Measurements from ENCODE around the gene UBE2E1.

UBE2E1 gene

DNA sequence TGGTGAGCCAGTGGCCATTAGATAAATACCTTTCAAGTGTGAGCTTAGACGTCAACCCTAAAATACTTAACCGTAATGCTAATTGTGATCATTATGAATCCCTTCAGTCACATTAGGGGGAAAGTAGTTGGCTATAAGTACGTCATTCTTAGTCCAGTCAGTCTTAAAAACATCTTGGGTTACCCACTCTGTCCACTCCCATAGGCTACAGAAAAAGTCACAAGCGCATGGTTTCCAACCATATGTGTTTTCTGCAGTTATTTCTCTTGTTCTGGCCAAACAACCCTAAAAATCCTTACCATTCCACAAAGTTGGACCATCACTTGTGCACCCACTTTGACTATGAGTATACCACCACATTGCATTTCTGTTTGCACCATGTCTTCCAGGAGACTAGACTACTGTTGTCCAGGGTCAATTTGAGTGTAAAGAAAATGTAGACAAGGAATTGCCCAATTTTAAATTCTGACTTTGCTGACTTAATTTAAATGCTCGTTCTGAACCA is 114.4 kb downstream of the UBE2E1 start:
- no peak for DNase-seq

- peak in 1 of 2 experiments; percentile 15 for DNase-seq
Observed at GRCh38 chr3:23921052-23921511, 115.3 kb downstream of the UBE2E1 start.

DNA sequence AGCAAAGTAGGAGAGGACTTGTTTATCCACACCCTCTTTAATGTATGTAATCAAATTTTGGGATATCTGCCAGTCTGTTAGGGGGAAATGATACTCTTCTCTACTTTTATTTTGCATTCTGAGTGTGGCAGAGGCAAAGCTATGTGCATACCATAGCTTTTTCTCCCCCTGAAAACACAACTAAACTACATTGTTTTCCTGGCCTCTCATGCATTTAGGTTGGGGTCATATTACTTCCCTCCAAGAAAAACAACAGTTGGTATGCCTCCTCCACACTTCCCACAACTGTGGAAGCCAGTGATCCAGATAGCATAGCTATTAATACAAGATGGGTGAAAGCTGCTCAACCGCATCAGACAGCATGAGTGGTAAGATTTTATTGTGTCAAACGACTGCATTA is 118.0 kb downstream of the UBE2E1 start:
- peak; percentile 36 to 73 for DNase-seq

DNA sequence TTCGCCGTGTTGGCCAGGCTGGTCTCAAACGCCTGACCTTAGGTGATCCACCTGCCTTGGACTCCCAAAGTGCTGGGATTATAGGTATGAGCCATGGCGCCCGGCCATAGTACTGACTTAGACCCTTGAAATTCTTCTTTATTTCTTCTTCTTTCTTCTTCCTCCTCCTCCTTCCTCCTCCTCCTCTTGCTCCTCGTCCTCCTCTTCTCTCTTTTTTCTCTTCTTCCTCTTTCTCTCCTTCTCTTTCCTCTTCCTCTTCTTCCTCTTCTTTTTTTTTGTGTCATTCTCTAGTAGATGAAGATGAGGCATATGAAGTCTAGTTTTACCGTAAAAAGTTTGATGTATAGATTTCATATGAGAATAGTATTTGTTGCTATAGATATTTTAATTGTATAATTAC is 120.5 kb downstream of the UBE2E1 start:
- no peak for DNase-seq

DNA sequence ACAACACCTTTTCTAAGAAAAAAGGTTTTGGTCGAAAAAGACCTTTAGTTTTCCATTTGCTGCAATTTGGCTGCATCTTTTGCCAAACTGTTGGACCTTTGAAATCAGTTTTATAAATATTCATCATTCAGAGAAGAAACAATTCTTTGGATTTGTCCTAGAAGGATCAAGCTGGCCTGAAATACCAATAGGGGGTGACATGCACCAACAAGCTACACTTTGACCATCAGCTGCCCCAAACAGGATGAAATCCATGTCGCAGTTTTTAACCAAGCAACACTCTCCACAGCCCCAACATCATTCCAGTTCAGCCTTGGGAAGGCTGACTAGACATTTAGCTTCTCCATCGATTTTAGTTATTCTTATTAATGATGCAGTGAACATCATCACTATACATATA is 121.0 kb downstream of the UBE2E1 start:
- no peak for DNase-seq

- DNase-seq, result no peak
Observed at GRCh38 chr3:23928524-23928923, 122.8 kb downstream of the UBE2E1 start.

DNA sequence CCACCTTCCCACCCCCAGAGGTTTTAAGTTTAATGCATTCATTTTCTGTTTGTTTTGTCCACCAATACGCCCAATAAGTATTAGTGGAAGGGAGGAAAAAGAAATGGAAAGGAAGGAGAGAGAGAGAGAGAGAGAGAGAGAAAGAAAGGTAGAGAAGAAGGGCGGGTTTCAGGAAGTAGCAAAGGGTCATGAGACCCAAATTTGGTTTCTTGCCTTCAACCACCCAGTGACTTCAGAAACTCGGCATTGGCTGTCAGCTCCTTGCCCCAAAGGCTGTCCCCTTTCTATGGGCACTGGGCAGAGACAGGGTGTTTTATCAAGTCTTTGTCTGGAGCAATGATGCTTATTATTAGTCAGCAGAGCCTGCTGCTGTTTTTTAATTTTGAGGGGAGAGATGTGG is 125.8 kb downstream of the UBE2E1 start:
- DNase-seq, result no peak

DNA sequence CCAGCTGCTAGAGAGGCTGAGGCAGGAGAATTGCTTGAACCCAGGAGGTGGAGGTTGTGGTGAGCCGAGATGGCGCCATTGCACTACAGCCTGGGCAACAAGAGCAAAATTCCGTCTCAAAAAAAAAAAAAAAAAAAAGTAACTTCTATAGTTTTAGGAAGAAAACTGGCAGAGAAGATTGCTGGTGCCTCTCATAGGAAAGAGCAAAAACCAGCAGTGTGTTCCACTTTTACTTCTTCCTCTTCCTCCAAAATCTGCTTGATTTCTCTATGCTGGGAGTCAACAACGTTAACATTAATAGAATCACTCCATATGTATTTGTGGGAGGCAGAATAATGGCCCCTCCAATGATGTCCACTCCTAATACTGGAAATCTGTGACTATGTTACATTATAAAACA is 126.8 kb downstream of the UBE2E1 start:
- no peak for DNase-seq

DNA sequence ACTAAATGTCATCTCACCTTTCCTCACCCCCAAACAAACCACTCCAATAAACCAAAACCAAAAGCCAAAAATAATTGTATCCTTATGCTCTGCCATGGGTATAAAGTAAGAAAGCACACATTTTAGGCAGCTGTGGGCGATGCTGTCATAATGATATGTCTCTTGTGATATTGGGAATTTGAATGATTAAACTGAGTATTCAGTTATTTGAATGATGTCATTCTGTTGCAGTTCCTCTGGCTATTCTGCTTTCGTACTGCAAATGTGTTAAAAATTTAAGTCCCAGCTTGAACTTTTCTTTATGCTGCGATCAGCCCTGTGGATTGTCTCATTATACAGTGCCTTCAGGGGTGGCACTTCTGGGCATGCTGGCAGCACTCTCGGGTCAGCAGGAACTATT is 128.5 kb downstream of the UBE2E1 start:
- DNase-seq, result no peak

DNA sequence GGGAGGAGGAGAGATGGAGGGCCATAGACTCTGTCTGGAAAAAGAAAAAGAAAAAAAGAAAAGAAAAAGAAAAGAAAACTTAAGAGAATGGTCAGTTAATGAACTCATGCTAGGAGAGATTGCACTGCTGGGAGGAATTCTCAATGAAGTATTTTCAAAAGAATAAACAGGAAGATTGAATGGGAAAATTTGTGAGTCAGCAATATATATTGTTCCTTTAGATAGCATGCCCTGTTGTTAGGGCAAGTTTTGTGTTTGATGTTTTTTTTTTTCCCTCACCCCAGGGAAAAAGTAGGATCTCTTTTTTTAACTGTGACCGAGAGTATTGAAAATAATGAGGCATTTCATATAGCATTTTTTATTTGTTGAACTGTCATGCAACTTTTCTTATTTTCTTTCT is 131.5 kb downstream of the UBE2E1 start:
- DNase-seq, result no peak

DNA sequence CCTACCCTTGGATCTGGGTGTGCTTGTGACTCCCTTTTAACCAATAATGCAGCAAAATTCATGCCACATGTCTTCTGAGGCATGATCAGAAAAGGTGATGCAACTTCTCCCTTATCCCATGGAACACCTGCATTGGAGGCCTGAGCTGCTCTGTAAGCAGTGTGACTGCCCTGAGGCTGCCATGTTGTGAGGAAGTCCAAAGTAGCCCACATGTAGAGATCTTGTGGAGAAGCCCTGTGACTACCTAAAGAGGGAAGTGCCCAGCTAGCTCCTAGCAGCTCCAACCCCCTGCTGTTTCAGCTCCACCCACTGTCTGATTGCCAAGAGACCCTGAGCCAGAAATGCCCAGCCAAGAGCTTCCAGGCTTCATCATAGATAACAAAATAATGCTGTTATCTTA is 132.9 kb downstream of the UBE2E1 start:
- DNase-seq, result no peak

- DNase-seq, result no peak
Observed at GRCh38 chr3:23940775-23941174, 135.0 kb downstream of the UBE2E1 start.

All from NCI-H524 (cell line).